Measurements from ENCODE around the gene KAZN. TPM values are rescaled to one million over a fixed set of nuclear protein-coding genes. Genes with fewer than 3 reads are reported as not detected.

Gene KAZN
- total and polyA plus RNA-seq, 2 of the 8 experiments (the other 6 are each of a cell fraction or from before 2014, with no cell fraction given), result 3.7 to 11.8 TPM

DNA sequence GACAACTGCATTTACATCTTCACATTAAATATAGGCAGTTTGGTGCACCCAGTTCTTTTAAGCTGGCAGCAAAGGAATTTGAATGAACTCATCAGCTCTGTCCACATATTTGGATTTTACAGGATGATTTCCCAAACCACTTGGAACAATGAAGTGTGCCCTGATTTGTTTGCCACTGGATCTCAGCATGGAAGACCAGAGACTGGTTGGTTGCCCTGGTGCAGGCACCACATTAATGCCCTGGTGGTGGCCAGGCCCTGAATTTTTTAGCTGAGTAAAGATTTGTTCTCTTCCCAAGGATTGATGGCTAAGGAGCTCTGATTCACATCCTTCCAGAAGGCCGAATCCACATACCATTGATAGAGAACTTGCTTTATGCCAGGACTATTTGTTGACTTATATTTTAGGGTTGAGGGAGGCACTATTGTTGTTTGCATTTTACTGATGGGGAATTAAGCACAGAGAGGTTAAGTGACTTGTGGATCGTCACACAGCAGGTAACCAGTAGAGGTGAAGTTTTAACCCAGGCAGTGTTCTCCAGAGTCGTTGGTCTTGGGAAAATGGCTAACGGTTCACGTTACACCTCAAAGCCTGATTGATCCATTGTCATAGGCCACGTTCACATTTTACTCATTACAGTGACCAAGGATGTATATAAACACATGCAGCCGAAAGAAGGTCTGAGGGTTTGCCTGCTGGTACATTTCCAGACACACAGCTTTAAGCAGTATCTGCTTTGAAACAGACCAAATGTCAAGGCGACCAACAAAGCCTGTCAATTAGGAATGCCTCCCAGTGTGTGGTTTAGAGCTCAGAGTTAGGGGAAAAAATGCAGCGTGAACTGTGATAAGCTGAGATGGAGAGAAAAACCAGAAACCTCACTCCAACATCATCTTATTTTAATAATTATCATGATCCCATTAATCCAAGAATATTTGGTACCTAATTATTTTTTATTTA is 50.7 kb downstream of the KAZN start:
- Histone ChIP-seq H2AFZ (ENCODE audit: low read length) (no peak overlapping the region), H3K9ac (replicated peaks in 1 of 4; ENCODE audit: extremely low read depth in 1 of 4, low read depth in 3 of 4, low read length in 3 of 4) (no peak overlapping the region), H3K4me1 (replicated peaks in 1 of 4; ENCODE audit: control insufficient read depth in 3 of 4, insufficient read depth in 4 of 4, low read length in 3 of 4) (no peaks in the 10 kb centered on the region), H3K56ac (replicated peaks; ENCODE audit: insufficient read length, low read depth, low read length) (no peak overlapping the region), H2BK12ac (ENCODE audit: low read depth, low read length) (no peak overlapping the region), H3K79me2 (ENCODE audit: control insufficient read depth in 1 of 2, insufficient read depth in 2 of 2, low read length in 2 of 2) (no peaks in the 10 kb centered on the region; a peak in 1 of 4 replicates), H4K91ac (replicated peaks; ENCODE audit: insufficient read length, low read length) (no peak overlapping the region), H2BK5ac (ENCODE audit: low read depth, low read length) (no peak overlapping the region), H4K20me1 (replicated peaks in 1 of 2; ENCODE audit: control insufficient read depth in 1 of 2, insufficient read depth in 2 of 2, low read length in 2 of 2) (peaks cover 0 to 2% of the 10 kb centered on the region in 2 experiments), H4K8ac (ENCODE audit: extremely low read depth, insufficient read depth, low read length) (no peak overlapping the region), H2BK120ac (replicated peaks; ENCODE audit: low read depth, low read length) (no peak overlapping the region), H2AK5ac (ENCODE audit: low read depth, low read length) (no peak overlapping the region), H3K79me1 (ENCODE audit: low read depth, low read length) (no peaks in the 10 kb centered on the region), H3K4me2 (ENCODE audit: insufficient read depth in 1 of 2, low read depth in 2 of 2, low read length in 2 of 2) (no peak overlapping the region), H3K23me2 (ENCODE audit: low read depth, low read length) (no peaks in the 10 kb centered on the region; the same call in 1 of the 2 replicates), H4K5ac (ENCODE audit: insufficient read length, low read depth, low read length) (no peak overlapping the region), H3K18ac (ENCODE audit: extremely low read depth, low read length) (no peak overlapping the region), H3K36me3 (ENCODE audit: control insufficient read depth in 2 of 4, insufficient read depth in 4 of 4, low read length in 3 of 4) (no peaks in the 10 kb centered on the region), H2BK15ac (ENCODE audit: low read length) (no peak overlapping the region), H3K23ac (ENCODE audit: insufficient read length) (no peak overlapping the region), H3K27me3 (replicated peaks in 1 of 4; ENCODE audit: control insufficient read depth in 3 of 4, extremely low read depth in 1 of 4, insufficient read depth in 3 of 4, low read length in 3 of 4) (no peaks in the 10 kb centered on the region), H2BK20ac (ENCODE audit: low read length) (no peak overlapping the region), H3K14ac (ENCODE audit: insufficient read length) (no peak overlapping the region), H3K27ac (ENCODE audit: low read depth, low read length) (no peak overlapping the region), H3K4ac (replicated peaks; ENCODE audit: insufficient read length, low read depth, low read length) (no peak overlapping the region), H3K9me3 (ENCODE audit: insufficient read depth in 2 of 2, low read depth in 1 of 2, low read length in 1 of 2) (peaks cover 6 to 8% of the 10 kb centered on the region in 2 experiments; a peak in 2 of 4 replicates), H3K4me3 (ENCODE audit: extremely low read depth in 1 of 4, insufficient read depth in 2 of 4, low read depth in 3 of 4, low read length in 4 of 4) (no peak overlapping the region)
- ChIA-PET CTCF (ENCODE audit: partially characterized antibody) (interaction anchor here (1.1 to 1.7 kb wide), 3 partner anchors 8 to 155 kb away, joined by 3 read pairs; no protein-coding TSS in a partner anchor), POLR2A (ENCODE audit: partially characterized antibody) (no interaction called here)
- WGBS, 2 experiments (ENCODE audit: extremely low coverage in 1 of 2, insufficient coverage in 1 of 2, insufficient read length in 1 of 2, insufficient replicate concordance in 2 of 2, low coverage in 1 of 2, low lambda C conversion rate in 2 of 2, missing lambda C conversion rate in 1 of 2), result 86% methylated on average over 9 of the region's 9 CpGs; no CpG with 5 or more reads in 1 of the 2 experiments
- FAIRE-seq (no peak), DNase-seq (ENCODE audit: low read depth in 1 of 2, low spot score in 2 of 2) (no peak)
- TF ChIP-seq, protein P1, sequence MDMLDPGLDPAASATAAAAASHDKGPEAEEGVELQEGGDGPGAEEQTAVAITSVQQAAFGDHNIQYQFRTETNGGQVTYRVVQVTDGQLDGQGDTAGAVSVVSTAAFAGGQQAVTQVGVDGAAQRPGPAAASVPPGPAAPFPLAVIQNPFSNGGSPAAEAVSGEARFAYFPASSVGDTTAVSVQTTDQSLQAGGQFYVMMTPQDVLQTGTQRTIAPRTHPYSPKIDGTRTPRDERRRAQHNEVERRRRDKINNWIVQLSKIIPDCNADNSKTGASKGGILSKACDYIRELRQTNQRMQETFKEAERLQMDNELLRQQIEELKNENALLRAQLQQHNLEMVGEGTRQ (IDR thresholded peaks at IDR 0.05; ENCODE audit: low read length), result no peak
- TF ChIP-seq KDM1A (IDR thresholded peaks at IDR 0.05; ENCODE audit: borderline replicate concordance, low read length), result peak; percentile 90
